ENCODE data around the gene LDLRAD2. TPM values are rescaled to one million over a fixed set of nuclear protein-coding genes. Genes with fewer than 3 reads are reported as not detected.

The LDLRAD2 gene
- total RNA-seq, 1 donor, result not detected

- H3K4me2 ChIP-seq (ENCODE audit: insufficient read depth, low read length), result no peak overlapping the region
- no peak for TF ChIP-seq CTCF (IDR thresholded peaks at IDR 0.05; ENCODE audit: extremely low read depth, low read depth, low read length)
- peaks cover 26% of the 10 kb centered on the region for H3K4me1 ChIP-seq (ENCODE audit: insufficient read depth, low read length)
- no peak overlapping the region for H2AFZ ChIP-seq (ENCODE audit: low read length)
- H3K79me2 ChIP-seq (ENCODE audit: insufficient read depth, low read length), result peaks cover 19% of the 10 kb centered on the region
- H3K4me3 ChIP-seq (ENCODE audit: insufficient read depth, low read length), result no peak overlapping the region
- peaks cover 55% of the 10 kb centered on the region for H4K20me1 ChIP-seq (ENCODE audit: insufficient read depth, low read length)
- no peaks in the 10 kb centered on the region for H3K27me3 ChIP-seq (ENCODE audit: insufficient read depth, low read length)
- no peak for DNase-seq (ENCODE audit: insufficient read length, low spot score, missing footprints)
- H3K9me3 ChIP-seq (ENCODE audit: low read depth, low read length), result no peaks in the 10 kb centered on the region
- H3K36me3 ChIP-seq (ENCODE audit: insufficient read depth, low read length), result peaks cover 82% of the 10 kb centered on the region
- no peak overlapping the region for H3K27ac ChIP-seq (ENCODE audit: low read depth, low read length)
Observed at GRCh38 chr1:21865943-21866706, 54.1 kb downstream of the LDLRAD2 start.

- DNase-seq (ENCODE audit: insufficient read length, low spot score, missing footprints), result no peak
- Histone ChIP-seq H3K4me2 (ENCODE audit: insufficient read depth, low read length) (no peak overlapping the region), H3K27me3 (ENCODE audit: insufficient read depth, low read length) (no peaks in the 10 kb centered on the region), H3K4me3 (ENCODE audit: insufficient read depth, low read length) (no peak overlapping the region), H3K4me1 (ENCODE audit: insufficient read depth, low read length) (peaks cover 23% of the 10 kb centered on the region), H3K79me2 (ENCODE audit: insufficient read depth, low read length) (peaks cover 19% of the 10 kb centered on the region), H3K36me3 (ENCODE audit: insufficient read depth, low read length) (peaks cover 81% of the 10 kb centered on the region), H4K20me1 (ENCODE audit: insufficient read depth, low read length) (peaks cover 54% of the 10 kb centered on the region), H3K9me3 (ENCODE audit: low read depth, low read length) (no peaks in the 10 kb centered on the region), H2AFZ (ENCODE audit: low read length) (no peak overlapping the region), H3K27ac (ENCODE audit: low read depth, low read length) (no peak overlapping the region)
- TF ChIP-seq CTCF (IDR thresholded peaks at IDR 0.05; ENCODE audit: extremely low read depth, low read depth, low read length), result no peak
Observed at GRCh38 chr1:21866707-21867043, 54.6 kb downstream of the LDLRAD2 start.

DNA sequence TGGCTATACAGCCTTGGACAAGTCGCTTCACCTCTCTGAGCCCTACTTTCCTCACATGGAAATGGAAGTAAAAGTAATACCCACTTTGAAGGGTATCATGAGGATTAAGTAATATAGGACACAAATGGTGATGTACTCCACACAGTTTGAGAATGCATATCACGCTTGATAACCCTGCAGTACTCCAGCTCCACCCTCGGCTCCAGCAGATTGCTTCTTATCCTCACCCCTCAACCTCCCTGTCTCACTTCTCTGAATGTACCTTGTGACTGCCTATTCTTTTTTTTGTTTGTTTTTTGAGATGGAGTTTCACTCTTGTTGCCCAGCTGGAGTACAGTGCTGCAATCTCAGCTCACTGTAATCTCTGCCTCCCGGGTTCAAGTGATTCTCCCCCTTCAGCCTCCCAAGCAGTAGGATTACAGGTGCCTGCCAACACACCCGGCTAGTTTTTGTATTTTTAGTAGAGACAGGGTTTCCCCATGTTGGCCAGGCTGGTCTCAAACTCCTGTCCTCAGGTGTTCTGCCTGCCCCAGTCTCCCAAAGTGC is 55.5 kb downstream of the LDLRAD2 start:
- peaks cover 16% of the 10 kb centered on the region for H3K4me1 ChIP-seq (ENCODE audit: insufficient read depth, low read length)
- peaks cover 82% of the 10 kb centered on the region for H3K36me3 ChIP-seq (ENCODE audit: insufficient read depth, low read length)
- H3K9me3 ChIP-seq (ENCODE audit: low read depth, low read length), result no peaks in the 10 kb centered on the region
- no peak overlapping the region for H2AFZ ChIP-seq (ENCODE audit: low read length)
- H3K27me3 ChIP-seq (ENCODE audit: insufficient read depth, low read length), result no peaks in the 10 kb centered on the region
- H3K27ac ChIP-seq (ENCODE audit: low read depth, low read length), result no peak overlapping the region
- no peak for DNase-seq (ENCODE audit: insufficient read length, low spot score, missing footprints)
- peaks cover 19% of the 10 kb centered on the region for H3K79me2 ChIP-seq (ENCODE audit: insufficient read depth, low read length)
- peaks cover 49% of the 10 kb centered on the region for H4K20me1 ChIP-seq (ENCODE audit: insufficient read depth, low read length)
- H3K4me2 ChIP-seq (ENCODE audit: insufficient read depth, low read length), result no peak overlapping the region
- no peak overlapping the region for H3K4me3 ChIP-seq (ENCODE audit: insufficient read depth, low read length)
- no peak for TF ChIP-seq CTCF (IDR thresholded peaks at IDR 0.05; ENCODE audit: extremely low read depth, low read depth, low read length)

DNA sequence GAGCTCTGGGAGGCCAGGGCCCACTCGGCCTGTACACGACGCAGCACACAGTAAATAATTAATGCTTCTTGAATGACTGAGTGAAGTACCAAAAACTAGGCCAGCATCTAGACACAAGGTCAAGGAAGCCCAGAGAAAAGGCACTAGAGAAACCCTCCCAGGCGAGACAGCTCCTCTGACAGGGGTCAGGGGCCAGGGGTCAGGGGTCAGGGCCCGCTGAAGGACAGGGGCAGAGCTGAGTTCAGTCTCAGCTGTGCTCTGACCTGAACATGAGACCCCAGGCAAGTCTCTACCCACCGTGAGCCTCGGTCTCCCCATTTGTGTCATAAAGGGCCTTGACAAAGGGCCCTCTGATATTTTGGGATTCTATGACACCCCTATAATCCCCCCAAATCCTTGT is 56.4 kb downstream of the LDLRAD2 start:
- H3K4me1 ChIP-seq (ENCODE audit: insufficient read depth, low read length), result peaks cover 16% of the 10 kb centered on the region
- peaks cover 90% of the 10 kb centered on the region for H3K36me3 ChIP-seq (ENCODE audit: insufficient read depth, low read length)
- no peak overlapping the region for H3K4me3 ChIP-seq (ENCODE audit: insufficient read depth, low read length)
- no peak for TF ChIP-seq CTCF (IDR thresholded peaks at IDR 0.05; ENCODE audit: extremely low read depth, low read depth, low read length)
- no peaks in the 10 kb centered on the region for H3K9me3 ChIP-seq (ENCODE audit: low read depth, low read length)
- no peak overlapping the region for H2AFZ ChIP-seq (ENCODE audit: low read length)
- peaks cover 19% of the 10 kb centered on the region for H3K79me2 ChIP-seq (ENCODE audit: insufficient read depth, low read length)
- DNase-seq (ENCODE audit: insufficient read length, low spot score, missing footprints), result no peak
- no peak overlapping the region for H3K4me2 ChIP-seq (ENCODE audit: insufficient read depth, low read length)
- peaks cover 48% of the 10 kb centered on the region for H4K20me1 ChIP-seq (ENCODE audit: insufficient read depth, low read length)
- H3K27me3 ChIP-seq (ENCODE audit: insufficient read depth, low read length), result no peaks in the 10 kb centered on the region
- H3K27ac ChIP-seq (ENCODE audit: low read depth, low read length), result no peak overlapping the region
